Stomach (tissue), 4 donors: ENCODE measurements around the gene GARIN6.

Experiments
- CTCF ChIP-seq, 7 experiments: fragments of 450-650 bp in 4 of 7; fragments of 200-600 bp in 3 of 7; sonication (generic) in 3 of 7; IDR thresholded peaks; one replicate each; pipeline ENCODE4 v1.5.1; 2016 to 2019; ENCODE audit warnings: antibody characterized with exemption in 7 of 7, control low read depth in 2 of 7, mild to moderate bottlenecking in 1 of 7
- EP300 ChIP-seq: sonication (generic); formaldehyde crosslinking; IDR thresholded peaks from one replicate; pipeline ENCODE4 v1.6.1; 2017; ENCODE audit warnings: antibody characterized with exemption
- POLR2A ChIP-seq, 4 donors: fragments of 450-650 bp; IDR thresholded peaks; one replicate each; pipeline ENCODE4 v1.6.1; 2016; ENCODE audit warnings: antibody characterized with exemption in 4 of 4, control low read depth in 2 of 4, mild to moderate bottlenecking in 1 of 4, moderate library complexity in 1 of 4
- POLR2AphosphoS5 ChIP-seq, 3 donors: sonication (generic); formaldehyde crosslinking; IDR thresholded peaks; one replicate each; pipeline ENCODE4 v1.6.1; 2016; ENCODE audit warnings: antibody characterized with exemption in 3 of 3

- TF ChIP-seq CTCF (IDR thresholded peaks at IDR 0.05) (no peak), POLR2A (IDR thresholded peaks at IDR 0.05) (no peak), POLR2AphosphoS5 (IDR thresholded peaks at IDR 0.05) (no peak), EP300 (no peak)
Measured at GRCh38 chr12:99609455-99610181, 37.9 kb upstream of the GARIN6 start.
